Measurements from ENCODE around the gene AHDC1.
A peak's percentile ranks its signal among the peaks of the same experiment; 100 is the strongest.
"Not testable (repeated sequence)": the region's sequence is repeated elsewhere in the genome, so short reads cannot be mapped to it uniquely, and the experiment has no call there.

Gene AHDC1, protein sequence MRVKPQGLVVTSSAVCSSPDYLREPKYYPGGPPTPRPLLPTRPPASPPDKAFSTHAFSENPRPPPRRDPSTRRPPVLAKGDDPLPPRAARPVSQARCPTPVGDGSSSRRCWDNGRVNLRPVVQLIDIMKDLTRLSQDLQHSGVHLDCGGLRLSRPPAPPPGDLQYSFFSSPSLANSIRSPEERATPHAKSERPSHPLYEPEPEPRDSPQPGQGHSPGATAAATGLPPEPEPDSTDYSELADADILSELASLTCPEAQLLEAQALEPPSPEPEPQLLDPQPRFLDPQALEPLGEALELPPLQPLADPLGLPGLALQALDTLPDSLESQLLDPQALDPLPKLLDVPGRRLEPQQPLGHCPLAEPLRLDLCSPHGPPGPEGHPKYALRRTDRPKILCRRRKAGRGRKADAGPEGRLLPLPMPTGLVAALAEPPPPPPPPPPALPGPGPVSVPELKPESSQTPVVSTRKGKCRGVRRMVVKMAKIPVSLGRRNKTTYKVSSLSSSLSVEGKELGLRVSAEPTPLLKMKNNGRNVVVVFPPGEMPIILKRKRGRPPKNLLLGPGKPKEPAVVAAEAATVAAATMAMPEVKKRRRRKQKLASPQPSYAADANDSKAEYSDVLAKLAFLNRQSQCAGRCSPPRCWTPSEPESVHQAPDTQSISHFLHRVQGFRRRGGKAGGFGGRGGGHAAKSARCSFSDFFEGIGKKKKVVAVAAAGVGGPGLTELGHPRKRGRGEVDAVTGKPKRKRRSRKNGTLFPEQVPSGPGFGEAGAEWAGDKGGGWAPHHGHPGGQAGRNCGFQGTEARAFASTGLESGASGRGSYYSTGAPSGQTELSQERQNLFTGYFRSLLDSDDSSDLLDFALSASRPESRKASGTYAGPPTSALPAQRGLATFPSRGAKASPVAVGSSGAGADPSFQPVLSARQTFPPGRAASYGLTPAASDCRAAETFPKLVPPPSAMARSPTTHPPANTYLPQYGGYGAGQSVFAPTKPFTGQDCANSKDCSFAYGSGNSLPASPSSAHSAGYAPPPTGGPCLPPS (N-terminal part only)

DNA sequence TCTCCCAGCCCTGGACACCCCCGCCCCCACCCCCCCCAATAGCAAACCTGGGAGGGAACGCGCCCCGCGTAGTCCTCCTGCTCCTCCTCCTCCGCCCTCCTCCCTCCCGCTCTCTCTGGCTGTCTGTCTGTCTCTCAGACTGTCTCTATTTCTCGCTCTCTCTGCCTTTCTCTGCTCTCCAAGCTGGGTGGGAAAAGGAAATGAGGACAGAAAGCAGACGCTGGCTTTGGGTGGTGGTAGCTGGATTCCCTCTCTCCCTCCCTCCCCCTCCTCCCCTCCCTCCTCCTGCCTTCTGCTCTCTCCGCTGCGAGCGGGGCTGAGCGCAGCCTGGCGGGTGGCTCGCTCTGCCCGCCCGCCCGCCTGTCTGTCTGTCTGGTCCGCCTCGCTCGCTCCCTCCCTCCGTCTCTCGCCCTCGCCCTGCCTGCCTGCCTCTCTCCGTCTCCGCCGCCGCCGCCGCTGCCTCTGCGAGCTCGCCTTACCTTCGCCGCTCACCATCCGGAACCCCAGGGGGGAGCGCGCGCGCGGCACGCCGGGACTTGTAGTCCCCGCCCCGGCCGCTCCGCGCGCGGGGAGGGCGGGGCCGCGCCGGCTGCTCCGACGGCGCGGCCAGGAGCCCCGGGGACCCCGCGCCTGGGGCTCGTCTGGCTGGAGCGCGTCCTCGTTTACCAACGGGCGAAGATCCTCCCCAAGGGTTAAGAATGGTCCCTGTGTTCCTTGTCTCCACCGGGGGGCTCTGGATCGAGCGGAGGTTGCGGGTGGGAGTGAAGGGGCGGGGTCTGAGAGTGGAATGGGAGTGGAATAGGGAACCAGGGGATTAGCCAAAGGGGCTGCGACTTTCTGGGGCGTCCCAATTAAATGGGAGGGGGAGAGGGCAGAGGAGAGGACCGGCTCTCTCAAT lies at the start of gene AHDC1:
TSS of gene AHDC1 (minus strand) at position 464 of the 898 bp plus-strand sequence. CDS start 52,029 bp downstream, outside the sequence.
- DNase-seq = peak; percentile 87
- in situ Hi-C loops (cut with HindIII; ENCODE audit: low pct_ligation_motif_present, low pct_unique_long_range_greater_than_20kb, low sequenced_read_pairs) = no loop called here

DNA sequence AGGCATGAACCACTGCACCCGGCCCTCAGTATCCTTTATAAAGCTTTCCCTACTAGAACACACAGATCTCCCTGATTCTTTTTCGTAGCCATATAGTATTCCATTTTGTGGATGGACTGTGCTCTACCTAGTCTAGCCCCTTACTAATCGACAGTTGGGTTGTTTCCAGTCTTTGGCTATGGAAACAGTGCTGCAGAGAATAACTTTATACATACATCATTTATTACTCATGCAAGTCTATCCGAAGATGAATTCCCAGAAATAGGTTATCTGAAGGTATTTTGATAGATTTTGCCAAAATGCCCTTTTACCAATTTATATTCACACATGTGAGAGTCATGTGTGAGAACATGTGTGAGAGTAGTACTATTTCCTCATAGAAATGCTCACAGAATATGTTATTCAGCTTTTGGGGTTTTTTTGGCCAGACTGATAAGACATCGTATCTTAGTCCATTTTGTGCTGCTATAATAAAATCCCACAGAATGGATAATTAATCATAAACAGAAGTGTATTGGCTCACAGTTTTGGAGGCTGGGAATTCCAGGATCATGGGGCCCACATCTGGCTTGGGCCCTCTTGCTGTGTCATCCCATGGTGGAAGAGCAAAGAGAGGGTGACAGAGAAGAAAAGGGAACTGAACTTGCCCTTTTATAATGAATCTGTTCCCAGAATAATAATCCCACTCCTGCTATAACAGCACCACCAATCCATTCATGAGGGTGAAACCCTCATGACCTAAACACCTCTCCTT lies 48.3 kb upstream of the AHDC1 start:
- DNase-seq = no peak
- in situ Hi-C loops (cut with HindIII; ENCODE audit: low pct_ligation_motif_present, low pct_unique_long_range_greater_than_20kb, low sequenced_read_pairs) = no loop called here

DNA sequence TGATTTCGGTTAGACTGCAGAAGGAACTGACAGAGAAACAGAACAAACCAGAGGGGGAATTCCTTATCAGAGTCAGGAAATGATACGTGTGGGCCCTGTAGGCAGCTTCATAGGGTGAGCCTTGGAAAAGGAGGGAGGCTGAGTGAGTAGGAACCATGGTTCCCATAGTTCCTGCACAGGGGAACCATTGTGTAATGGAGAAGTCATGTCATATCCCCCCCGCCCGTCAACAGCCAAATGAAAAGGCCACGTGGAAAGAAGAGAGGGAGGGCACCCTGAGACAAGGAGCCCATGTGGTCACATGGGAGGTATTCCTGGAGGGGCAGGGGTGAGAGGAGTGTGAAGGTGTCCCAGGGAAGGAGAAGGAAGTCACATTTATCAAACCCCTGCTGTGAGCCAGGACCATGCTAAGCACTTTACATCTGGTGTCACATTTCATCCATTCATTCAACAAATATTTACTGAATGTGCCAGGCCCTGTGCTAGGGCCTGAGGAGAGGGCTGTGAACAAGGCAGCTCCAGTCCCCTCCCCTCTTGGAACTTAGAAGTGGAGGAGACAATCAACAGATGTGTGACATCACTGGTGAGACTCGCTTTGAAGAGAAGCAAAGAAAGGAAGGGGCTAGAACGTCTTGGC lies 46.7 kb upstream of the AHDC1 start:
- no peak for DNase-seq
- in situ Hi-C loops (cut with HindIII; ENCODE audit: low pct_ligation_motif_present, low pct_unique_long_range_greater_than_20kb, low sequenced_read_pairs) = no loop called here

DNA sequence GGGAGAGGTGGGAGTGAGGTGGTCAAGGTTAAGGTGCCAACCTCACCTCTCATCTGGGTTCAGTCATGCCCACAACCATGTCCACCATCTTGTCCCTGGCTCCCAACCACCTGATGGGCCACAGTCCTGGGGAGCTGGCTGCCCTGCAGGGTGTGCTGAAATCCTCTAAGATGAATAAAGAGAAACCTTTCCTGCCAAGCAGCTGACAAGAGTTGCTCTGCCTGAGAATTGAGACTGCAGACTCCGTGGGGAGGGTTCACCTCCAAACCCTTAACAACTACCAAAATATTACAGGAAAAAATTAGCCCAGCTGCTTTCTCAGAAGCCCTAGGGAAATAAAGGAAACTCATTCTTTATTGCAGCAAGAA lies 46.2 kb upstream of the AHDC1 start:
- in situ Hi-C loops (cut with HindIII; ENCODE audit: low pct_ligation_motif_present, low pct_unique_long_range_greater_than_20kb, low sequenced_read_pairs) = no loop called here
- no peak for DNase-seq

DNA sequence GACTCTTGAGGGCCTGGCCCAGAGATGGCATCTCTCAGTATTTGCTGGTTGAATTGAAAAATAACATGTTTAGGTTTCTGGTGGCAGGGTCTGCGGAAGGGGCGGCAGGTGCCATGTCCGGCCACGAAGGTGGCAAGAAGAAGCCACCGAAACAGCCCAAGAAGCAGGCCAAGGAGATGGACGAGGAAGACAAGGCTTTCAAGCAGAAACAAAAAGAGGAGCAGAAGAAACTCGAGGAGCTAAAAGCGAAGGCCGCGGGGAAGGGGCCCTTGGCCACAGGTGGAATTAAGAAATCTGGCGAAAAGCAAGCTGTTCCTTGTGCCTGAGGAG lies 45.3 kb upstream of the AHDC1 start:
- no peak for DNase-seq
- in situ Hi-C loops (cut with HindIII; ENCODE audit: low pct_ligation_motif_present, low pct_unique_long_range_greater_than_20kb, low sequenced_read_pairs) = no loop called here

DNA sequence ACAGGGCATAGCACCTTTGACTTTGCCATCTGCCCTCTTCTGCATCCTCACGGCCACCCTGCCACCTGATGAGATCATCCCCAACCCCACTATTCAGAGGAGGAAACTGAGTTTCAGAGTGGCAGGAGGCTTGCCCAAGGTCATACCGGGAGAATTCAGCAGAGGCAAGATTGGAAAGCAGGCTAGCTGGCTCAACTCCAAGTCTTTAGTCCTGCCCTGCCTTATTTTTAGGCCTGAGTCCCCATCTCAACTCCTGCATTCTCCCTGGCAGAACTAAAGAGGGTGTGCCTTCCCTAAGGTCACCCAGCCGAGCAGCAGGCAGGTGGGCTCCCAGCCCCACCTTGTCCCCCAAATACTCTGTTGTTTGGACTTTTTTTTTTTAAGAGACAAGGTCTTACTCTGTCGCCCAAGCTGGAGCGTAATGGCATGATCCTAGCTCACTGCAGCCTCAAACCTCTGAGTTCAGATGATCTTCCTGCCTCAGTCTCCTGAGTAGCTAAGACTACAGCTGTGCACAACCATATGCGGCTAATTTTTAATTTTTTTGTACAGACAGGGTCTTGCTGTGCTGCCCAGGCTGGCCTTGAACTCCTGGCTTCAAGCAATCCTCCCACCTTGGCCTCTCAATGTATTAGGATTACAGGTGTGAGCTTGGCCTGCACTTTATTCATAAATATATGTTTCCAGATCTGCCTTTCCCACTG lies 44.8 kb upstream of the AHDC1 start:
- in situ Hi-C loops (cut with HindIII; ENCODE audit: low pct_ligation_motif_present, low pct_unique_long_range_greater_than_20kb, low sequenced_read_pairs) = no loop called here
- no peak for DNase-seq

DNA sequence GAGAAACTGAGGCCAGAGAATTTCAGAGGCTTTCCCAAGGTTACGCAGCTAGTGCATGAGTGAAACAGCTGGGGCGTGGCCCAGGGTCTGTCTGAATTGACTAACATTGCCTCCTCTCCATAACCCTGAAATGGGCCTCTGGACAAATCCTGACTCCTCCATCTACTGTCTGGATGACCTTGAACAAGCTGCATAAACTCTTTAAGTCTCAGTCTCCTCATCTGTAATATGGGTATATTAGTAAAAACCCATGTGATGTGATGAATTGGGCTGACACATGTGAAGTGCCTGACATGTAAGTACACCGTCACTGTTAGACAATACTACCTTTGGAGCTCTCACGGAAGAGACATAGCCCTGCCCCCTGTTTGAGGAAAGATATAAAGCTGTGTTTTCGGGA lies 43.4 kb upstream of the AHDC1 start:
- DNase-seq = no peak
- in situ Hi-C loops (cut with HindIII; ENCODE audit: low pct_ligation_motif_present, low pct_unique_long_range_greater_than_20kb, low sequenced_read_pairs) = no loop called here

DNA sequence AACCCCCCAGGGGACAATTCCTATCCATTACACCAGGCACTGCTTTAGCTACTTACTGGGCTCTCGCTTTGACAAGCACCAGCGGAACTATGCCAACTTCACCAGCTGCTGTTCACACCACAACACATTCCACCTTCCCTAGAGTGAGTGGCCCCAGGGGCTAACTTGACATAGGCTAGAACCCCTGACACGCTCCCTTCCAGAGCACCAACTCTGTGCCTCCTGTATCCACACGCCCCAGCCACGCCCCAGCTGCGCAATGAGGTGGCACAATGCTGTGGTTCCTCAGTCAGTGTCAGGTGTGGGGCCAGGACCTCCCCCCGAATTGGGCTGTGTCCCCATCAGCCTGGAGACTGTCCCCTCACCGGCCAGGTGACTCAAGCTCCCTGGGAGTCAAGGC lies 42.7 kb upstream of the AHDC1 start:
- DNase-seq = no peak
- in situ Hi-C loops (cut with HindIII; ENCODE audit: low pct_ligation_motif_present, low pct_unique_long_range_greater_than_20kb, low sequenced_read_pairs) = no loop called here

DNA sequence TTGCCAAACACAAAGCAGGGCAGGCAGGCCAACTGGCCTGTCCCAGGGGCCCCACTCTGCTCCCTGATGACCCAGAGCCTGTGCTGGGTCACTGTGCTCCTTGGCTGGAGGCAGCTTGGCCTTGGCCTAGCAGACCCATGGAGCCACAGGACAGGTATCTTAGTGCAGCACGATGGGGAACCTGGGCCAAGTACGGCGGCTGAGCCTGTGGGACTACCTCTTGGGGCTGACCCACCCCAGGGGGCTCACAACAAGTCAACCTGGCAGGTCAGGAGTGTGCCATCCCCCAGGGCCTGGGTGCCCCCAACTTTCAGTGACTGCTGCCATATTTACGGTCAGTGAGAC lies 41.1 kb upstream of the AHDC1 start:
- in situ Hi-C loops (cut with HindIII; ENCODE audit: low pct_ligation_motif_present, low pct_unique_long_range_greater_than_20kb, low sequenced_read_pairs) = no loop called here
- no peak for DNase-seq

DNA sequence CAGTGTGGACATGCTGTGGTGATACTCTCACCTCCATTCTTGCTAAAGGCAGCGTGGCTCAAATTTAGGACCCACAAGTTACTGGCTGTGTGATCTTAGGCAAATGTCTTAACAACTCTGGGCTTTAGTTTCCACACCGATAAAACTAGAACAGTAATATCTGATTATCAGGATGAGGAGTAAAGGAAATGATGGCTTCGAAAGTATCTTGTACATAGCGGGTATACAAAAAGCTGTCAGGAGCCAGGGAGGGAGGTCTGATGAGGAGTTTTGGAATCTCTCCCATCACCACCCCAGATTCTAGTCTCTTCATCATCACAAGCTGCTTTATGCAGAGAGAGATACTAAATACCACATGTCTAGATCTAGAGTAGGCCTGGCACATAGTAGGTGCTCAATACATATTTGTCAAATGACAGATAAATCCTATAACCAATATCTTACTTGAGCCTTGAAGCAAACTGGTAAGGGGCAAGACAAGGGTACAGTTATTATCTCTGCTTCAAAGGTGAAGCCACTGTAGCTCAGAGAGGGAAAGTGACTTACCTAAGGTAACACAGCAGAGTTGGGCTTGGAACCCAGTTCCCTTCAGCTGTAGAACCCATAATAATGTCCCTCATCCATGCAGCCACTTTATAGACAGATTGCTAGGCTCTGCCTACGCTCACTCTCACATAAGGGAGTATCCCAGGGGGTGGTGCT lies 40.6 kb upstream of the AHDC1 start:
- DNase-seq = no peak
- in situ Hi-C loops (cut with HindIII; ENCODE audit: low pct_ligation_motif_present, low pct_unique_long_range_greater_than_20kb, low sequenced_read_pairs) = no loop called here

DNA sequence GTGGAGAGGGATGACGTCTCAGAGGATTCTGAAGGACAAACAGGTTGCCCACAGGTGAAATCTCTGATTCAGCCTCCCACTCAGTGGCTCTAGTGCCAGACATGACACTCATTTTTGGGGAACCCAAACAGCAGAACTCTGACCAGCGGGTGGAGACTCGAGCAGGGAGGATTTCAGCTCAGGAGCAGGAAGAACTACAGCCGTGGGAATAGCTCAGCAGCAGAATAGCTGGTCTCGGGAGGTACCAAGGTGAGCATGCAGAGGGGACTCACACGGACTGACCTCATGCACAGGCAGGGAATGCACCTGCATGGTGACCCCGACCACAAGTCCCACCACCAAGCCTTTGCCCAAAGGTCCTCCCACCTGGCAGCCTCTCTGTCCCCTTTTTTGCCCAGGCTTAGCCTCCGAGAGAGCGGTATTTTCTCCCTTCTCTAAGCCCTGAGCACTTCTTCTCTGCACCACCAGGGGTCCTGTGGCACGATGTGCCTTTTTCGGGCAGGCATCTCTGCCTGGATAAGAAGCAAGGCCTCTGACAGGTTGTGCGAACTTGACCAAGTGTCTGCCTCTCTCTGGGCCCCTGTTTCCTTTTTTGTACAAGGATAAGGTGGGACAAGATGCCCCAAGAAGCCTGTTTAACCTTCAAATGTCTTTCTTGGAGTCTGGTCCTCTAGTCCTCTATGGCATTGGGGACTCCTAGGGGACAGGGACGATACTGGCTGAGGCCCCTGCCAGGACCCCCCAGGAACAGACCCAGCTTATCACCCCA lies 39.8 kb upstream of the AHDC1 start:
- in situ Hi-C loops (cut with HindIII; ENCODE audit: low pct_ligation_motif_present, low pct_unique_long_range_greater_than_20kb, low sequenced_read_pairs) = no loop called here
- peak; percentile 64 for DNase-seq

DNA sequence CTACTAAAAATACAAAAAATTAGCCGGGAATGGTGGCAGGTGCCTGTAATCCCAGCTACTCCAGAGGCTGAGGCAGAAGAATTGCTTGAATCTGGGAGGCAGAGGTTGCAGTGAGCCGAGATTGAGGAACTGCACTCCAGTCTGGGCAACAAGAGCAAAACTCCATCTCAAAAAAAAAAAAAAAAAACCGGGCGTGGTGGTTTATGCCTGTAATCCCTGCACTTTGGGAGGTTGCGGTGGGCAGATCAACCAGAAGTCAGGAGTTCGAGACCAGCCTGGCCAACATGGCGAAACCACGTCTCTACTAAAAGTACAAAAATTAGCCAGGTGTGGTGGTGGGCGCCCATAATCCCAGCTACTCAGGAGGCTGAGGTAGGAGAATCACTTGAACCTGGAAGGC lies 36.6 kb upstream of the AHDC1 start:
- in situ Hi-C loops (cut with HindIII; ENCODE audit: low pct_ligation_motif_present, low pct_unique_long_range_greater_than_20kb, low sequenced_read_pairs); DNase-seq: not testable (repeated sequence)

DNA sequence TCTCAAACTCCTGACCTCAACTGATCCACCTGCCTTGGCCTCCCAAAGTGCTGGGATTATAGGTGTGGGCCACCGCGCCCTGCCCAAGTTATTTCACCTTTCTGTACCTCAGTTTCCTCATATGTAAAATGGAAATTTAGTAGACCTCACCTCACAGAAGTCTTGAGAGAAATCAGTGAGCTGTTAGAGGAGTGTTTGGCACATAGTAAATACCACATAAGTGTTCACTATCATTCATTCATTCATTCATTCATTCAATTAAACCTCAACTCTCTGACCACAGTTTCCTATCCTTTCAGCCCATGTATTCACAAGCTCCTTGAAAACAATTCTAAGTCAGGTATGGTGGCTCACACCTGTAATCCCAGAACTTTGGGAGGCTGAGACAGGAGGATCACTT lies 34.9 kb upstream of the AHDC1 start:
- in situ Hi-C loops (cut with HindIII; ENCODE audit: low pct_ligation_motif_present, low pct_unique_long_range_greater_than_20kb, low sequenced_read_pairs) = no loop called here
- no peak for DNase-seq

DNA sequence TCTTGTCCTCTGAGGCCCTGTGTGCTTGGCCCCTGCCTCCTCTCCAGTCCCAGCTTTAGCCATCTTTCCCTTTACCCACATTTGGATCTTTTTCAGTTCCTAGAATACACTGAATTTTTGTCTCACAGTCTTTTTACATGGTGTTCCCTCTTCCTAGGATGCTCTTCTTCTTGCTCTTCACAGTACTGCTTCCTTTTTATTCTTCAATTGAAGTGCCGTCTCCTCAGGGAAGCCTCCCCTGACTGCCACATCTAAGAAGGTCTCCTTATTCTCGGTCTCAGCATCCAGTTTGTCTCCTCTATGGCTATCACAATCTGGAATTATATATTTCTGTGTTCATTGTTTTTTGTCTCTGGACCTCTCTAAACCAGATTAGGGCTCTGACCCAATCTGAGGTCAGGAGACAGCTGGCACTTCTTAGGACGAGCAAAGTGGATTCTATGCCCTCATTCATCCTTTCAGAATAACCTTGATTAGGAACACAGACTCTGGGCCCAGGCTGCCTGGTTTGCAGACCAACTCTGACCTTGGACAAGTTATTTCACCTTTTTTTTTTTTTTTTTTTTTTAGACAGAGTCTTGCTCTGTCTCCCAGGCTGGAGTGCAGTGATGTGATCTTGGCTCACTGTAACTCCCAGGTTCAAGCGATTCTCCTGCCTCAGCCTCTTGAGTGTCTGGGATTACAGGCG lies 34.2 kb upstream of the AHDC1 start:
- in situ Hi-C loops (cut with HindIII; ENCODE audit: low pct_ligation_motif_present, low pct_unique_long_range_greater_than_20kb, low sequenced_read_pairs) = no loop called here
- DNase-seq = no peak

DNA sequence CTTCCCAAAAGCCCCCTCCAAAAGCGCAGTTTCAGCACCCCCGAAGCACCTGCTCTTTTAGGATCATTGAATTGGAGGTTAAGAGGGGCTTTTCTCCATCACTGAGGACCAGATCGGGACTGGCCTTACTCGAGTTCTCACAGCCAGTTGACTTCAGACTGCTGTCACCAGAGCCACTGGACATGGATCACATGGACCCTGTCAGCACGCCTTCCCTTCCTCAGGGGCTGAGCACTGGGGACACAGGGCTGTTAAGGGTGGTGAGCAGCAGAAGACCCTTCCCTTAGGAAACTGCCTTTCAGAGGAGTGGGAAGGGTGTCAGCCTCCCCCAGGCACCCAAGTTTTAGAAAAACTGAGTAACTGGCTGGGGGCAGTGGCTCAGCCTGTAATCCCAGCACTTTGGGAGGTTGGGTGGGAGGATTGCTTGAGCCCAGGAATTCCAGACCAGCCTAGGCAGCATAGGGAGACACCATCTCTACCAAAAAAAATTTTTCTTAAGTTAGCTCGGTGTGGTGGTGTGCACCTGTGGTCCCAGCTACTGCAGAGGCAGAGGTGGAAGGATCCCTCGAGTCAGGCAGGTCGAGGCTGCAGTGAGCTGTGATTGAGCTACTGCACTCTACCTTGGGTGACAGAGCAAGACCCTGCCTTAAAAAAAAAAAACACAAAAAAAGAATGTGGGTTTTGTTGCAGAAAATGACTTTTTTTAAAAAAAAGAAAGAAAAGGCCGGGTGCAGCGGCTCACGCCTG lies 31.6 kb upstream of the AHDC1 start:
- in situ Hi-C loops (cut with HindIII; ENCODE audit: low pct_ligation_motif_present, low pct_unique_long_range_greater_than_20kb, low sequenced_read_pairs) = no loop called here
- DNase-seq = no peak
